OCI-LY7 (cell line): Measurements from ENCODE around the gene GNG12. TPM values are rescaled to one million over a fixed set of nuclear protein-coding genes. Genes with fewer than 3 reads are reported as not detected.

Experiments
- BruUV-seq: library from RNA; stranded (reverse); fragments of 400-500 nt; replicated peaks from 2 replicates; lab custom pipeline; 2021; lab: Mats Ljungman, UMichigan
- CTCF ChIA-PET: fragments of 300-600 bp; sonication (Branson Sonifier 250); formaldehyde crosslinking; loops from one replicate; lab custom pipeline; 2022; ENCODE audit warnings: antibody characterized with exemption; ENCODE audit not compliant: unreplicated experiment; lab: Charles Lee
- POLR2A ChIA-PET: fragments of 300-600 bp; sonication (Branson Sonifier 250); formaldehyde crosslinking; loops from one replicate; lab custom pipeline; 2022; ENCODE audit warnings: antibody characterized with exemption; lab: Charles Lee
- DNase-seq: peaks from one replicate; pipeline ENCODE4 v3.0.0-alpha.2; 2015; ENCODE audit warnings: low spot score
- H2AFZ ChIP-seq: fragments of 200-600 bp; sonication (generic), shearing (Covaris generic); 2 replicates; pipeline ENCODE4 v1.6.1; 2014; ENCODE audit warnings: mild to moderate bottlenecking, antibody characterized with exemption, low read length, moderate library complexity
- H3K27ac ChIP-seq: fragments of 200-600 bp; sonication (generic); 2 replicates; pipeline ENCODE4 v1.5.1; 2014; ENCODE audit warnings: mixed run types, low read depth, mild to moderate bottlenecking, moderate library complexity, low read length, inconsistent platforms; ENCODE audit not compliant: poor library complexity, severe bottlenecking
- H3K36me3 ChIP-seq: fragments of 200-600 bp; sonication (generic); 2 replicates; pipeline ENCODE4 v1.6.1; 2014; ENCODE audit warnings: mild to moderate bottlenecking, antibody characterized with exemption, low read length, moderate library complexity, mixed read lengths; ENCODE audit not compliant: insufficient read depth
- H3K4me1 ChIP-seq: fragments of 200-600 bp; sonication (generic); 2 replicates; pipeline ENCODE4 v1.5.1; 2014; ENCODE audit warnings: mild to moderate bottlenecking, low read length; ENCODE audit not compliant: insufficient read depth, poor library complexity, severe bottlenecking
- H3K4me2 ChIP-seq: fragments of 200-600 bp; sonication (generic); 2 replicates; pipeline ENCODE4 v1.6.1; 2014; ENCODE audit warnings: mild to moderate bottlenecking, low read length
- H3K4me3 ChIP-seq: fragments of 200-600 bp; sonication (generic); 2 replicates; pipeline ENCODE4 v1.5.1; 2014; ENCODE audit warnings: mild to moderate bottlenecking, low read depth, low read length; ENCODE audit not compliant: poor library complexity, severe bottlenecking
- H3K79me2 ChIP-seq: fragments of 200-600 bp; sonication (generic); 2 replicates; pipeline ENCODE4 v1.6.1; 2016; ENCODE audit warnings: low read depth, mild to moderate bottlenecking, low read length, moderate library complexity, mixed read lengths; ENCODE audit not compliant: insufficient read depth
- H3K9me2 ChIP-seq: fragments of 200-600 bp; sonication (generic); 2 replicates; pipeline ENCODE4 v1.6.1; 2016; ENCODE audit warnings: mild to moderate bottlenecking, low read length, mixed read lengths; ENCODE audit not compliant: insufficient read depth
- H3K9me3 ChIP-seq: fragments of 200-600 bp; sonication (generic); 2 replicates; pipeline ENCODE4 v1.6.1; 2014; ENCODE audit warnings: mild to moderate bottlenecking, mixed run types, low read length, mixed read lengths
- H4K20me1 ChIP-seq: fragments of 200-600 bp; sonication (generic); 2 replicates; pipeline ENCODE4 v1.6.1; 2014; ENCODE audit warnings: mild to moderate bottlenecking, antibody characterized with exemption, low read length, moderate library complexity, mixed read lengths; ENCODE audit not compliant: insufficient read depth
- EZH2phosphoT487 ChIP-seq: fragments of 200-600 bp; sonication (generic); IDR thresholded peaks from 2 replicates; pipeline ENCODE4 v1.6.1; 2018; ENCODE audit warnings: low read depth, borderline replicate concordance, mild to moderate bottlenecking, mixed run types, antibody characterized with exemption, low read length, moderate library complexity, mixed read lengths
- intact Hi-C: fragments of 100-400 bp; cut with micrococcal nuclease; formaldehyde crosslinking; loops from one replicate; pipeline ENCODE4 v1.10.0; 2022; ENCODE audit not compliant: unreplicated experiment
- total RNA-seq, 2 experiments: library from RNA; depleted of rRNA in 1 of 2; stranded (reverse); fragments of >200 nt in 1 of 2; shearing (Covaris generic) in 1 of 2; gene quantifications; 2 replicates each; pipeline ENCODE4 v1.2.3, GENCODE V29; 2014 to 2022
- TF ChIP-seq, protein P1 (sequence below): fragments of 200-600 bp; sonication (generic); conservative IDR thresholded peaks from 2 replicates; pipeline ENCODE4 v1.5.1; 2014; ENCODE audit warnings: mild to moderate bottlenecking, antibody characterized with exemption, low read length, moderate library complexity, mixed read lengths

The GNG12 gene
- total RNA-seq, 2 experiments from 2014 or later, result 0.10 TPM; not detected in 1

DNA sequence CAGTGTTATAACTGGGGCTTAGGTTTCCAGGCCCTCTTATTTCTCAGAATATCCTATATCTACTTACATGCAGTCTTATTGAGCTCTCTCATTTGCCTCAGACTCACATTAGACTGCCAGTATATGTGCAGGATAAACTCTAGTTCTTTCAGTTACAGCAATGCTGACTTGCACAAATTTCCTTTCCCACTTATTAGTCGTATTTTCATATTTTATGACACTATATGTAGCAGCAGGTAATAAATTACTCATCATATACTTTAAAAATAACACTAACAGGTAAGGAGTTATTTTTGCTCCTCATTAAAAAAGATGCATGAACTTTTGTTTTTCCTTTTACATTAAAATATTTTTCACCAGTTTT lies 82.6 kb downstream of the GNG12 start:
- H3K4me1 ChIP-seq, result peaks cover 50% of the 10 kb centered on the region
- intact Hi-C loops, result no loop called here
- ChIA-PET CTCF (no interaction called here), POLR2A (interaction anchor here (0.6 to 6.2 kb wide), 4 partner anchors 9 to 37 kb away, joined by 3 to 40 read pairs (median 5); no protein-coding TSS in a partner anchor)
- no peaks in the 10 kb centered on the region for H3K36me3 ChIP-seq
- no peaks in the 10 kb centered on the region for H4K20me1 ChIP-seq
- no peaks in the 10 kb centered on the region for H3K9me2 ChIP-seq
- no peak overlapping the region for H3K27ac ChIP-seq
- no peaks in the 10 kb centered on the region for H3K9me3 ChIP-seq
- no peak for TF ChIP-seq EZH2phosphoT487
- TF ChIP-seq, protein P1, sequence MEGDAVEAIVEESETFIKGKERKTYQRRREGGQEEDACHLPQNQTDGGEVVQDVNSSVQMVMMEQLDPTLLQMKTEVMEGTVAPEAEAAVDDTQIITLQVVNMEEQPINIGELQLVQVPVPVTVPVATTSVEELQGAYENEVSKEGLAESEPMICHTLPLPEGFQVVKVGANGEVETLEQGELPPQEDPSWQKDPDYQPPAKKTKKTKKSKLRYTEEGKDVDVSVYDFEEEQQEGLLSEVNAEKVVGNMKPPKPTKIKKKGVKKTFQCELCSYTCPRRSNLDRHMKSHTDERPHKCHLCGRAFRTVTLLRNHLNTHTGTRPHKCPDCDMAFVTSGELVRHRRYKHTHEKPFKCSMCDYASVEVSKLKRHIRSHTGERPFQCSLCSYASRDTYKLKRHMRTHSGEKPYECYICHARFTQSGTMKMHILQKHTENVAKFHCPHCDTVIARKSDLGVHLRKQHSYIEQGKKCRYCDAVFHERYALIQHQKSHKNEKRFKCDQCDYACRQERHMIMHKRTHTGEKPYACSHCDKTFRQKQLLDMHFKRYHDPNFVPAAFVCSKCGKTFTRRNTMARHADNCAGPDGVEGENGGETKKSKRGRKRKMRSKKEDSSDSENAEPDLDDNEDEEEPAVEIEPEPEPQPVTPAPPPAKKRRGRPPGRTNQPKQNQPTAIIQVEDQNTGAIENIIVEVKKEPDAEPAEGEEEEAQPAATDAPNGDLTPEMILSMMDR, result no peak
- no peak for DNase-seq
- peak overlapping the region; percentile 22; the same call in 1 of the 2 replicates for H3K4me2 ChIP-seq
- peak overlapping the region; percentile 67; the same call in 1 of the 2 replicates for H2AFZ ChIP-seq
- no TSS peak for BruUV-seq
- H3K79me2 ChIP-seq, result no peaks in the 10 kb centered on the region
- H3K4me3 ChIP-seq, result no peak overlapping the region

DNA sequence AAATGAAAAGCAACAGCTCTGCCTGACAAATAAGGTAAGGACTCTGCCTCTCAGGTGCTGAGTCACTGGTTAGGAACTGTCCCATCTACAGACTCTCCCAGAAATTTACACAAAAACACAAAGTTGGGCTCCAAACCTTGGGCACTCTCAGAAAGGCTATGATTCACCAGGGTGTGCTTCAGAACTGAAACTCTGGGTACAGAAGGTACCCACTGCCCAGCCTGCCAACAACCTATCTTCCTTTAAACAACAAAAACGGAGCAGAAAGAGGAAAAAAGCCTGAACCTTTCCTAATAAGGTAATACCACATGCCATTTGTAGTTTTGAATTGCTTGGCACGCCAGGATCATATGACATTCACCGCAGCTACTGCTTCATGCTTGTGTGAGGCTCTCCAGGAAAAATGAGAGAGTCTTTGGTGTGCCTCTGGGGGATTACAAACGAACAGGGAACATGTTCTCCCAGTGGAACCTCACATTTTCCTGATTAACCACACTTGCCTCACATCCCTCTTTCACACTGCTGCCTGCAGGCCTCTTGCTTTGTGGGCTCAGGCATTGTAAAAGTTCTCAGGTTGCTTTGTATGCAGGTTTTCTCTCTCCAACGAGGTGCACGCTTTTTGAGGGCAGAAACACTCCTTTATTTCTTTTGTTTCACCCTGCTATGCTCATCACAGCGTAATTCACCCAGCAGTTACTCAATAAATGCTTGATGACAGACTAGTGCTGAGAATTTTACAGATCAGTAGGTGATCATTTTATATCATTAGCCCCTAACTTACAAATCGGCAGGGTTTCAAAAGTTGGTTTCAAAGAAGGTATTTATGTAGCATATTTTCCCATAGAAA lies 83.2 kb downstream of the GNG12 start:
- no peak for DNase-seq
- CTCF ChIA-PET, result no interaction called here
- H4K20me1 ChIP-seq, result no peaks in the 10 kb centered on the region
- H3K4me3 ChIP-seq, result no peak overlapping the region
- no TSS peak for BruUV-seq
- H2AFZ ChIP-seq, result peak overlapping the region; percentile 67
- intact Hi-C loops, result no loop called here
- H3K79me2 ChIP-seq, result no peaks in the 10 kb centered on the region
- POLR2A ChIA-PET, result interaction anchor here (0.7 to 6.2 kb wide), 3 partner anchors 8 to 12 kb away, joined by 4 to 40 read pairs (median 6); no protein-coding TSS in a partner anchor
- peak overlapping the region; percentile 22; the same call in 1 of the 2 replicates for H3K4me2 ChIP-seq
- no peaks in the 10 kb centered on the region for H3K9me2 ChIP-seq
- H3K36me3 ChIP-seq, result no peaks in the 10 kb centered on the region
- peaks cover 48% of the 10 kb centered on the region for H3K4me1 ChIP-seq
- no peak overlapping the region for H3K27ac ChIP-seq
- no peaks in the 10 kb centered on the region for H3K9me3 ChIP-seq
- no peak for TF ChIP-seq EZH2phosphoT487
- TF ChIP-seq, protein P1, result no peak
